ENCODE data around the gene ARFGEF3.

DNA sequence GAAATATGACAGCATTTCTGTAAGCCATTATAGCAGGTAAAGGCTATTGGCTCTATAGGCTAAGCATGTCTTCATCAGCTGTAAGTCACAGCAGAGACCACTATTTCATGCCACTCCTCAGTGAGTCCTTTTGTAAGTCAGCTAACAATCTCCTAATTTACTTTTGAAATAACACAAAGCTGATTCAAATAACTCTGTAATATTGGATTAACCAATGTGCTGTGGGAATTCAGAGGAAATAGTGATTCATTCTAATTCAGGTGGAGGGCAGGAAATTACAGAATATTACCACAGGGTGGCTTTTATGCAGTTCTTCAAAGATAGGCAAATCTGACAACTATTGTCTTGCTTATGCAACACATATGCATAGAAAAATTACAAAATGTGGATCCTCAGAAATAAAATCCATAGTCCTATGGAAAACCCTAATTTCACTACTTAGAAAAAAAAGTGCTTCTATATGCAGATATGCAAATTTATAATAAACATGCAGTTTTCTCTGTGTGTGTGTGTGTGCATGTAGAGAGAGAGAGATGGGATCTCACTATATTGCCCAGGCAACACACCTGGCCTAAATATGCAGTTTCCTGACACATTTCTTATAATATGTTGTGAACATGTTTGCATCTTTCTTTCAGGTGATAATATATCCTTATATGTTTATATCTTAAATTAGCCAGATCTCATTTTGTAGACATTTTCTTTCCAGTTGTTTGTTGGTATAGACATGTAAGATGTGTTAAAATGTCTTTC lies 211.1 kb downstream of the ARFGEF3 start:
- TF ChIP-seq POLR2AphosphoS5 (IDR thresholded peaks at IDR 0.05): no peak
- TF ChIP-seq, protein P1, sequence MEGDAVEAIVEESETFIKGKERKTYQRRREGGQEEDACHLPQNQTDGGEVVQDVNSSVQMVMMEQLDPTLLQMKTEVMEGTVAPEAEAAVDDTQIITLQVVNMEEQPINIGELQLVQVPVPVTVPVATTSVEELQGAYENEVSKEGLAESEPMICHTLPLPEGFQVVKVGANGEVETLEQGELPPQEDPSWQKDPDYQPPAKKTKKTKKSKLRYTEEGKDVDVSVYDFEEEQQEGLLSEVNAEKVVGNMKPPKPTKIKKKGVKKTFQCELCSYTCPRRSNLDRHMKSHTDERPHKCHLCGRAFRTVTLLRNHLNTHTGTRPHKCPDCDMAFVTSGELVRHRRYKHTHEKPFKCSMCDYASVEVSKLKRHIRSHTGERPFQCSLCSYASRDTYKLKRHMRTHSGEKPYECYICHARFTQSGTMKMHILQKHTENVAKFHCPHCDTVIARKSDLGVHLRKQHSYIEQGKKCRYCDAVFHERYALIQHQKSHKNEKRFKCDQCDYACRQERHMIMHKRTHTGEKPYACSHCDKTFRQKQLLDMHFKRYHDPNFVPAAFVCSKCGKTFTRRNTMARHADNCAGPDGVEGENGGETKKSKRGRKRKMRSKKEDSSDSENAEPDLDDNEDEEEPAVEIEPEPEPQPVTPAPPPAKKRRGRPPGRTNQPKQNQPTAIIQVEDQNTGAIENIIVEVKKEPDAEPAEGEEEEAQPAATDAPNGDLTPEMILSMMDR (IDR thresholded peaks at IDR 0.05): peak in 1 of 3 experiments; percentile 15
- no peak for TF ChIP-seq EP300 (IDR thresholded peaks at IDR 0.05)
